K562 (cell line): ENCODE results near the gene ZNF326. TPM values are rescaled to one million over a fixed set of nuclear protein-coding genes. Genes with fewer than 3 reads are reported as not detected.

Source experiments
- FOXK1 ChIP-seq: sonication (generic); formaldehyde crosslinking; IDR thresholded peaks from 2 replicates; pipeline ENCODE4 v1.8.0; 2022; ENCODE audit warnings: missing genetic modification reagents, mild to moderate bottlenecking, borderline replicate concordance
- HNRNPL ChIP-seq: fragments of 200-400 bp; formaldehyde crosslinking; IDR thresholded peaks from 2 replicates; pipeline ENCODE4 v1.6.1; 2017; ENCODE audit warnings: low read depth, mild to moderate bottlenecking, low read length
- MEF2D ChIP-seq: conservative IDR thresholded peaks from 2 replicates; pipeline ENCODE4 v1.6.1; 2016; ENCODE audit warnings: low read depth, missing genetic modification characterization, missing compliant biosample characterization
- POLR2AphosphoS2 ChIP-seq: IDR thresholded peaks from 2 replicates; pipeline ENCODE4 v1.6.1; 2012; ENCODE audit warnings: low read length, improper control_type of control experiment
- RHOXF2B ChIP-seq: fragments of 250-450 bp; sonication (Bioruptor Pico); conservative IDR thresholded peaks from 2 replicates; pipeline ENCODE4 v1.5.1; 2021
- RUNX1 ChIP-seq: sonication (generic); IDR thresholded peaks from 2 replicates; pipeline ENCODE4 v1.6.1; 2016; ENCODE audit warnings: antibody characterized with exemption, low read depth
- TBP ChIP-seq: optimal IDR thresholded peaks from 2 replicates; pipeline ENCODE3; 2011; ENCODE audit warnings: low read depth, low read length, improper control_type of control experiment
- TEAD1 ChIP-seq, 2 experiments: fragments of 450-650 bp in 1 of 2; sonication (generic) in 1 of 2; formaldehyde crosslinking; IDR thresholded peaks; 2 replicates each; pipeline versions ENCODE4 v1.4.0 to v1.8.0; 2020 to 2022; ENCODE audit warnings: mild to moderate bottlenecking in 2 of 2, missing genetic modification reagents in 1 of 2
- TEAD4 ChIP-seq, 2 experiments: sonication (generic) in 1 of 2; formaldehyde crosslinking in 1 of 2; IDR thresholded peaks; 2 replicates each; pipeline versions ENCODE4 v1.6.1 to v1.8.0; 2012 to 2022; ENCODE audit warnings: borderline replicate concordance in 1 of 2, inconsistent platforms in 1 of 2, low read length in 1 of 2, mild to moderate bottlenecking in 1 of 2, missing genetic modification reagents in 1 of 2
- ZNF224 ChIP-seq: sonication (generic); formaldehyde crosslinking; IDR thresholded peaks from 2 replicates; pipeline ENCODE4 v1.8.0; 2022; ENCODE audit warnings: mild to moderate bottlenecking, missing genetic modification reagents
- ZNF785 ChIP-seq: fragments of 250-450 bp; sonication (Bioruptor Pico); IDR thresholded peaks from 2 replicates; pipeline ENCODE4 v1.4.0; 2020; ENCODE audit warnings: mild to moderate bottlenecking
- polyA plus RNA-seq, 8 experiments: library from polyadenylated mRNA; depleted of rRNA in 4 of 8; stranded (reverse) in 5 of 8; unstranded in 3 of 8; fragments of >200 nt; fragmentation: Nextera tagmentation in 2 of 8; fragmentation: Illumina TruSeq in 1 of 8; extraction: Ambion mirVana in 2 of 8; extraction: Trizol in 1 of 8; gene quantifications; 2 replicates each; pipeline versions ENCODE4 v1.2.1 to v1.2.3, GENCODE V29; 2011 to 2014; ENCODE audit warnings: inconsistent platforms in 1 of 8, missing spikeins in 1 of 8
- total RNA-seq, 7 experiments: library from RNA; depleted of rRNA in 6 of 7; stranded (reverse); fragments of >200 nt in 6 of 7; fragmentation: Illumina TruSeq in 2 of 7; extraction: Trizol in 2 of 7; gene quantifications; 2 replicates each; pipeline versions ENCODE4 v1.2.1 to v1.2.3, GENCODE V29; 2011 to 2021; ENCODE audit warnings: low replicate concordance in 1 of 7
- TF ChIP-seq, protein P1 (sequence below): sonication (generic); formaldehyde crosslinking; IDR thresholded peaks from 2 replicates; pipeline ENCODE4 v1.8.1; 2023; ENCODE audit warnings: missing genetic modification reagents, mild to moderate bottlenecking, borderline replicate concordance
- TF ChIP-seq, protein P2 (sequence below): fragments of 450-650 bp; formaldehyde crosslinking; IDR thresholded peaks from 2 replicates; pipeline ENCODE4 v1.4.0; 2020; ENCODE audit warnings: mild to moderate bottlenecking
- TF ChIP-seq, protein P3 (sequence below): fragments of 450-650 bp; formaldehyde crosslinking; IDR thresholded peaks from 2 replicates; pipeline ENCODE4 v1.4.0; 2020; ENCODE audit warnings: mild to moderate bottlenecking, moderate library complexity
- TF ChIP-seq, protein P4 (sequence below): fragments of 250-450 bp; sonication (Bioruptor Pico); IDR thresholded peaks from 2 replicates; pipeline ENCODE4 v1.9.0; 2021; ENCODE audit warnings: mild to moderate bottlenecking
- TF ChIP-seq, protein P5 (sequence below): sonication (generic); formaldehyde crosslinking; IDR thresholded peaks from 2 replicates; pipeline ENCODE4 v1.8.0; 2022; ENCODE audit warnings: mild to moderate bottlenecking, missing genetic modification reagents, borderline replicate concordance

ZNF326 gene
- total and polyA plus RNA-seq, 9 of the 15 experiments (the other 6 are each of a cell fraction or from before 2014, with no cell fraction given) = 7.2 to 33.2 (median 20.1) TPM

DNA sequence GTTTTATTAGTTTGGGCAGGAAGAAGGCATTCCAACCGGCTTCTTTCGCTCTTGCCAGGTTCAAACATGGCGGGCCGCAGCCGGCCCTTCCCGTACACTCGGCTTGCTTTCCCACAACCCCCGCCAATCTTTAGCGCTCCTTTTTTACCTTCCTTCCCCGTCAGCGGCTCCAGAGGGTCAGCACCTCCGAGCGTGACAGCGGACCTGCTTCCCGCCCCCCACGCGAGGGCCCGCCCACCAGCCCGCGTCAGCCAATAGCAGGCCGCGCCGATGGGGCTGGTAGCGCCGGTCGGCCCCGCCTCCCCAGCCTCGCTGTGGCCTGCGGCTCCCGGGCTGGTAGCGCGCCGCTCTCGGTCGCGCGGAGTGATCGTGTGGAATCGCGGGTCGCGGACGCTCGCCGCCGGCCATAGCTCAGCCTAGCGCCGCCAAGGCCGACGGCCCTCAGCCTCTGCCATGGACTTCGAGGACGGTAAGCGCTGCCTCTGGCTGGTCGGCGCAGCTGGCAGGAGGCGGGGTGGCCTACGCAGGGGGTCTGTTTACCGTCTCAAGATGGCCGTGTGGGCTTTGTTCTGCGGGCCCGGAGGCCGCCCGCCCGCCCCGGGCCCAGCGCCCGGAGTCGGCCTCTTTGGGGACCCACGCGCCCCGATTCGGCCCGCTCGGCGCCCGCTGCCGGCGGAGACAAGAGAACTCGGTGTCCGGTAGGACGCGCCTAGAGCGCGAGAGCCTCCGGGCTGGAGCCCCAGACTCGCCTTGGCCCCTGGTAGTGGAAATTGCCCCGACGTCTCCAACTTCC, at the start of gene ZNF326 (continued):
- TF ChIP-seq, protein P1, sequence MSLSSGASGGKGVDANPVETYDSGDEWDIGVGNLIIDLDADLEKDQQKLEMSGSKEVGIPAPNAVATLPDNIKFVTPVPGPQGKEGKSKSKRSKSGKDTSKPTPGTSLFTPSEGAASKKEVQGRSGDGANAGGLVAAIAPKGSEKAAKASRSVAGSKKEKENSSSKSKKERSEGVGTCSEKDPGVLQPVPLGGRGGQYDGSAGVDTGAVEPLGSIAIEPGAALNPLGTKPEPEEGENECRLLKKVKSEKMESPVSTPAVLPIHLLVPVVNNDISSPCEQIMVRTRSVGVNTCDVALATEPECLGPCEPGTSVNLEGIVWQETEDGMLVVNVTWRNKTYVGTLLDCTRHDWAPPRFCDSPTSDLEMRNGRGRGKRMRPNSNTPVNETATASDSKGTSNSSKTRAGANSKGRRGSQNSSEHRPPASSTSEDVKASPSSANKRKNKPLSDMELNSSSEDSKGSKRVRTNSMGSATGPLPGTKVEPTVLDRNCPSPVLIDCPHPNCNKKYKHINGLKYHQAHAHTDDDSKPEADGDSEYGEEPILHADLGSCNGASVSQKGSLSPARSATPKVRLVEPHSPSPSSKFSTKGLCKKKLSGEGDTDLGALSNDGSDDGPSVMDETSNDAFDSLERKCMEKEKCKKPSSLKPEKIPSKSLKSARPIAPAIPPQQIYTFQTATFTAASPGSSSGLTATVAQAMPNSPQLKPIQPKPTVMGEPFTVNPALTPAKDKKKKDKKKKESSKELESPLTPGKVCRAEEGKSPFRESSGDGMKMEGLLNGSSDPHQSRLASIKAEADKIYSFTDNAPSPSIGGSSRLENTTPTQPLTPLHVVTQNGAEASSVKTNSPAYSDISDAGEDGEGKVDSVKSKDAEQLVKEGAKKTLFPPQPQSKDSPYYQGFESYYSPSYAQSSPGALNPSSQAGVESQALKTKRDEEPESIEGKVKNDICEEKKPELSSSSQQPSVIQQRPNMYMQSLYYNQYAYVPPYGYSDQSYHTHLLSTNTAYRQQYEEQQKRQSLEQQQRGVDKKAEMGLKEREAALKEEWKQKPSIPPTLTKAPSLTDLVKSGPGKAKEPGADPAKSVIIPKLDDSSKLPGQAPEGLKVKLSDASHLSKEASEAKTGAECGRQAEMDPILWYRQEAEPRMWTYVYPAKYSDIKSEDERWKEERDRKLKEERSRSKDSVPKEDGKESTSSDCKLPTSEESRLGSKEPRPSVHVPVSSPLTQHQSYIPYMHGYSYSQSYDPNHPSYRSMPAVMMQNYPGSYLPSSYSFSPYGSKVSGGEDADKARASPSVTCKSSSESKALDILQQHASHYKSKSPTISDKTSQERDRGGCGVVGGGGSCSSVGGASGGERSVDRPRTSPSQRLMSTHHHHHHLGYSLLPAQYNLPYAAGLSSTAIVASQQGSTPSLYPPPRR (CRISPR knock-in tag) = peak; percentile 83; the same call in 1 of the 2 replicates
- TF ChIP-seq POLR2AphosphoS2 = peak; percentile 65; the same call in 1 of the 2 replicates
- TF ChIP-seq TEAD4 (IDR thresholded peaks at IDR 0.05; ENCODE audit: low read length) = no peak
- TF ChIP-seq TEAD4 (CRISPR knock-in tag; IDR thresholded peaks at IDR 0.05; ENCODE audit: borderline replicate concordance) = no peak
- TF ChIP-seq MEF2D = no peak
- TF ChIP-seq TEAD1 (CRISPR knock-in tag; IDR thresholded peaks at IDR 0.05) = peak in 1 of 2 experiments; percentile 67; a peak in 2 of 4 replicates
- TF ChIP-seq, protein P2, sequence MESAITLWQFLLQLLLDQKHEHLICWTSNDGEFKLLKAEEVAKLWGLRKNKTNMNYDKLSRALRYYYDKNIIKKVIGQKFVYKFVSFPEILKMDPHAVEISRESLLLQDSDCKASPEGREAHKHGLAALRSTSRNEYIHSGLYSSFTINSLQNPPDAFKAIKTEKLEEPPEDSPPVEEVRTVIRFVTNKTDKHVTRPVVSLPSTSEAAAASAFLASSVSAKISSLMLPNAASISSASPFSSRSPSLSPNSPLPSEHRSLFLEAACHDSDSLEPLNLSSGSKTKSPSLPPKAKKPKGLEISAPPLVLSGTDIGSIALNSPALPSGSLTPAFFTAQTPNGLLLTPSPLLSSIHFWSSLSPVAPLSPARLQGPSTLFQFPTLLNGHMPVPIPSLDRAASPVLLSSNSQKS (CRISPR knock-in tag) = no peak
- no peak for TF ChIP-seq FOXK1 (CRISPR knock-in tag)
- no peak for TF ChIP-seq HNRNPL
- no peak for TF ChIP-seq RHOXF2B (CRISPR knock-in tag)
- TF ChIP-seq, protein P3, sequence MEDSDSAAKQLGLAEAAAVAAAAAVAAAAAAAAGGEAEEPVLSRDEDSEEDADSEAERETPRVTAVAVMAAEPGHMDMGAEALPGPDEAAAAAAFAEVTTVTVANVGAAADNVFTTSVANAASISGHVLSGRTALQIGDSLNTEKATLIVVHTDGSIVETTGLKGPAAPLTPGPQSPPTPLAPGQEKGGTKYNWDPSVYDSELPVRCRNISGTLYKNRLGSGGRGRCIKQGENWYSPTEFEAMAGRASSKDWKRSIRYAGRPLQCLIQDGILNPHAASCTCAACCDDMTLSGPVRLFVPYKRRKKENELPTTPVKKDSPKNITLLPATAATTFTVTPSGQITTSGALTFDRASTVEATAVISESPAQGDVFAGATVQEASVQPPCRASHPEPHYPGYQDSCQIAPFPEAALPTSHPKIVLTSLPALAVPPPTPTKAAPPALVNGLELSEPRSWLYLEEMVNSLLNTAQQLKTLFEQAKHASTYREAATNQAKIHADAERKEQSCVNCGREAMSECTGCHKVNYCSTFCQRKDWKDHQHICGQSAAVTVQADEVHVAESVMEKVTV (CRISPR knock-in tag) = no peak
- no peak for TF ChIP-seq ZNF224 (CRISPR knock-in tag)
- TF ChIP-seq, protein P4, sequence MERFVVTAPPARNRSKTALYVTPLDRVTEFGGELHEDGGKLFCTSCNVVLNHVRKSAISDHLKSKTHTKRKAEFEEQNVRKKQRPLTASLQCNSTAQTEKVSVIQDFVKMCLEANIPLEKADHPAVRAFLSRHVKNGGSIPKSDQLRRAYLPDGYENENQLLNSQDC = 0 out of 2 replicates have a peak, but pooled peaks have one; percentile 61
- no peak for TF ChIP-seq ZNF785
- TF ChIP-seq, protein P5, sequence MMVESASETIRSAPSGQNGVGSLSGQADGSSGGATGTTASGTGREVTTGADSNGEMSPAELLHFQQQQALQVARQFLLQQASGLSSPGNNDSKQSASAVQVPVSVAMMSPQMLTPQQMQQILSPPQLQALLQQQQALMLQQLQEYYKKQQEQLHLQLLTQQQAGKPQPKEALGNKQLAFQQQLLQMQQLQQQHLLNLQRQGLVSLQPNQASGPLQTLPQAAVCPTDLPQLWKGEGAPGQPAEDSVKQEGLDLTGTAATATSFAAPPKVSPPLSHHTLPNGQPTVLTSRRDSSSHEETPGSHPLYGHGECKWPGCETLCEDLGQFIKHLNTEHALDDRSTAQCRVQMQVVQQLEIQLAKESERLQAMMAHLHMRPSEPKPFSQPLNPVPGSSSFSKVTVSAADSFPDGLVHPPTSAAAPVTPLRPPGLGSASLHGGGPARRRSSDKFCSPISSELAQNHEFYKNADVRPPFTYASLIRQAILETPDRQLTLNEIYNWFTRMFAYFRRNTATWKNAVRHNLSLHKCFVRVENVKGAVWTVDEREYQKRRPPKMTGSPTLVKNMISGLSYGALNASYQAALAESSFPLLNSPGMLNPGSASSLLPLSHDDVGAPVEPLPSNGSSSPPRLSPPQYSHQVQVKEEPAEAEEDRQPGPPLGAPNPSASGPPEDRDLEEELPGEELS = no peak; the same call in 1 of the 2 replicates
- TF ChIP-seq RUNX1 = no peak
- TF ChIP-seq TBP = peak; percentile 89
